Tibial nerve (tissue), 4 donors: ENCODE data around the gene RARRES2. TPM values are rescaled to one million over a fixed set of nuclear protein-coding genes. Genes with fewer than 3 reads are reported as not detected.
A peak's percentile ranks its signal among the peaks of the same experiment; 100 is the strongest.

ENCODE experiments used
- DNase-seq, 2 donors: peaks; one replicate each; pipeline ENCODE4 v3.0.0-alpha.2; 2019; ENCODE audit warnings: low spot score in 2 of 2
- H3K27ac ChIP-seq, 4 donors: fragments of 200-600 bp; sonication (generic) in 3 of 4; one replicate each; pipeline ENCODE4 v1.5.1; 2017 to 2019; ENCODE audit warnings: mild to moderate bottlenecking in 1 of 4
- H3K27me3 ChIP-seq, 2 donors: fragments of 200-600 bp; sonication (generic) in 1 of 2; one replicate each; pipeline versions ENCODE4 v1.5.1 to v1.6.0; 2017 to 2019
- H3K36me3 ChIP-seq, 3 donors: fragments of 200-600 bp; sonication (generic); one replicate each; pipeline ENCODE4 v1.5.1; 2018 to 2019
- H3K4me1 ChIP-seq, 4 donors: fragments of 200-600 bp; sonication (generic) in 3 of 4; one replicate each; pipeline ENCODE4 v1.5.1; 2017 to 2019
- H3K4me3 ChIP-seq, 4 donors: fragments of 200-600 bp; sonication (generic) in 3 of 4; one replicate each; pipeline ENCODE4 v1.5.1; 2017 to 2019; ENCODE audit warnings: mild to moderate bottlenecking in 1 of 4, moderate library complexity in 1 of 4
- H3K9me3 ChIP-seq, 4 donors: fragments of 200-600 bp; sonication (generic) in 3 of 4; one replicate each; pipeline ENCODE4 v1.5.1; 2017 to 2019
- CTCF ChIP-seq, 5 experiments: fragments of 200-600 bp in 3 of 5; fragments of 450-650 bp in 2 of 5; sonication (generic) in 3 of 5; IDR thresholded peaks; one replicate each; pipeline ENCODE4 v1.5.1; 2016 to 2019; ENCODE audit warnings: antibody characterized with exemption in 5 of 5, mild to moderate bottlenecking in 3 of 5, moderate library complexity in 2 of 5
- EP300 ChIP-seq, 2 donors: sonication (generic); formaldehyde crosslinking; IDR thresholded peaks; one replicate each; pipeline ENCODE4 v1.6.1; 2017; ENCODE audit warnings: antibody characterized with exemption in 2 of 2, mild to moderate bottlenecking in 1 of 2
- POLR2A ChIP-seq, 2 donors: fragments of 450-650 bp; IDR thresholded peaks; one replicate each; pipeline ENCODE4 v1.6.1; 2017; ENCODE audit warnings: antibody characterized with exemption in 2 of 2, mild to moderate bottlenecking in 2 of 2, moderate library complexity in 2 of 2
- WGBS, 2 donors: methylation state at CpG; one replicate each; pipeline ENCODE4 v1.1.5; 2018; 5-methylcytosine and 5-hydroxymethylcytosine counted together
- total RNA-seq, 4 donors: library from RNA; depleted of rRNA; stranded (reverse); fragments of >200 nt; gene quantifications; one replicate each; pipeline ENCODE4 v1.1.0, GENCODE V29; 2016

The RARRES2 gene
- total RNA-seq, 4 donors from 2014 or later, result 172 to 382 (median 375) TPM

- Histone ChIP-seq H3K4me1 (peaks cover 0 to 64% (median 16%) of the 10 kb centered on the region in 4 donors), H3K4me3 (peak overlapping the region; percentile 51 to 65 (median 58)), H3K27me3 (peaks cover 0 to 3% of the 10 kb centered on the region in 2 donors), H3K27ac (peak overlapping the region; percentile 80 to 91 (median 84)), H3K36me3 (peaks cover 0 to 19% (median 0%) of the 10 kb centered on the region in 3 donors), H3K9me3 (peaks cover 0 to 8% (median 0%) of the 10 kb centered on the region in 4 donors)
- DNase-seq, result no peak
- 1 to 2% methylated on average over 29 of the region's 29 CpGs for WGBS, 2 donors
- TF ChIP-seq POLR2A (IDR thresholded peaks at IDR 0.05) (no peak), EP300 (IDR thresholded peaks at IDR 0.05) (no peak), CTCF (IDR thresholded peaks at IDR 0.05) (no peak)
These were observed 560 bp downstream of the RARRES2 start for GRCh38 chr7:150340875-150341262.

- Histone ChIP-seq H3K27me3 (peaks cover 0 to 3% of the 10 kb centered on the region in 2 donors), H3K4me1 (peaks cover 0 to 71% (median 19%) of the 10 kb centered on the region in 4 donors), H3K9me3 (peaks cover 0 to 8% (median 0%) of the 10 kb centered on the region in 4 donors), H3K4me3 (peak overlapping the region; percentile 51 to 65 (median 58)), H3K36me3 (peaks cover 0 to 19% (median 0%) of the 10 kb centered on the region in 3 donors), H3K27ac (peak overlapping the region; percentile 80 to 91 (median 84))
- DNase-seq, result peak in 1 of 2 donors; percentile 29
- 12 to 14% methylated on average over 23 to 35 of the region's 39 CpGs for WGBS, 2 donors
- TF ChIP-seq EP300 (IDR thresholded peaks at IDR 0.05) (peak in 1 of 2 donors; percentile 11), CTCF (IDR thresholded peaks at IDR 0.05) (no peak), POLR2A (IDR thresholded peaks at IDR 0.05) (no peak)
These were observed 1.2 kb downstream of the RARRES2 start for GRCh38 chr7:150340024-150340749.

- H3K27me3 ChIP-seq, result peaks cover 0 to 3% of the 10 kb centered on the region in 2 donors
- no peak for TF ChIP-seq CTCF (IDR thresholded peaks at IDR 0.05)
- no peak for TF ChIP-seq EP300 (IDR thresholded peaks at IDR 0.05)
- no peak for TF ChIP-seq POLR2A (IDR thresholded peaks at IDR 0.05)
- peak overlapping the region in 3 of 4 donors; percentile 80 to 91 (median 88) for H3K27ac ChIP-seq
- H3K9me3 ChIP-seq, result peaks cover 0 to 6% (median 0%) of the 10 kb centered on the region in 4 donors
- DNase-seq, result no peak
- 29 to 42% methylated on average over 9 of the region's 9 CpGs for WGBS, 2 donors
- peaks cover 0 to 79% (median 21%) of the 10 kb centered on the region in 4 donors for H3K4me1 ChIP-seq
- H3K4me3 ChIP-seq, result peak overlapping the region in 2 of 4 donors; percentile 51 to 65
- H3K36me3 ChIP-seq, result peaks cover 0 to 19% (median 0%) of the 10 kb centered on the region in 3 donors
These were observed 2.0 kb downstream of the RARRES2 start for GRCh38 chr7:150339409-150339809.

- Histone ChIP-seq H3K36me3 (peaks cover 0 to 19% (median 0%) of the 10 kb centered on the region in 3 donors), H3K27me3 (peaks cover 0 to 3% of the 10 kb centered on the region in 2 donors), H3K27ac (peak overlapping the region in 1 of 4 donors; percentile 91), H3K4me3 (no peak overlapping the region), H3K9me3 (no peaks in the 10 kb centered on the region), H3K4me1 (peaks cover 0 to 80% (median 21%) of the 10 kb centered on the region in 4 donors)
- 66 to 82% methylated on average over 10 of the region's 11 CpGs for WGBS, 2 donors
- no peak for DNase-seq
- TF ChIP-seq EP300 (IDR thresholded peaks at IDR 0.05) (no peak), POLR2A (IDR thresholded peaks at IDR 0.05) (no peak), CTCF (IDR thresholded peaks at IDR 0.05) (no peak)
These were observed 3.1 kb downstream of the RARRES2 start for GRCh38 chr7:150338166-150338829.
